Neural cell (in vitro differentiated cells): ENCODE results near the gene RAP1A.

Experiments
- CTCF ChIP-seq: fragments of 450-650 bp; IDR thresholded peaks from 2 replicates; pipeline ENCODE4 v1.5.1; 2014; ENCODE audit warnings: antibody characterized with exemption, mild to moderate bottlenecking, moderate library complexity; ENCODE audit not compliant: poor library complexity, severe bottlenecking
- POLR2AphosphoS5 ChIP-seq: IDR thresholded peaks from 2 replicates; pipeline ENCODE4 v1.6.1; 2012

- TF ChIP-seq CTCF (no peak), POLR2AphosphoS5 (no peak)
These were observed 113.8 kb downstream of the RAP1A start for GRCh38 chr1:111733183-111733991.
